Cardiac atrium fibroblast (primary cell): Measurements from ENCODE around the gene NSF. TPM values are rescaled to one million over a fixed set of nuclear protein-coding genes. Genes with fewer than 3 reads are reported as not detected.

Experiments
- total RNA-seq: library from RNA; depleted of rRNA; stranded (reverse); fragments of >200 nt; gene quantifications from 2 replicates; pipeline ENCODE4 v1.2.3, GENCODE V29; 2015

NSF gene
- total RNA-seq, result 28.0 and 33.9 TPM in 2 replicates

GRCh38 chr17:46590157-46591146 lies at the start of gene NSF:
TSS of gene NSF (plus strand) at chr17:46590669. CDS start at chr17:46590776, 107 bp downstream.

DNA sequence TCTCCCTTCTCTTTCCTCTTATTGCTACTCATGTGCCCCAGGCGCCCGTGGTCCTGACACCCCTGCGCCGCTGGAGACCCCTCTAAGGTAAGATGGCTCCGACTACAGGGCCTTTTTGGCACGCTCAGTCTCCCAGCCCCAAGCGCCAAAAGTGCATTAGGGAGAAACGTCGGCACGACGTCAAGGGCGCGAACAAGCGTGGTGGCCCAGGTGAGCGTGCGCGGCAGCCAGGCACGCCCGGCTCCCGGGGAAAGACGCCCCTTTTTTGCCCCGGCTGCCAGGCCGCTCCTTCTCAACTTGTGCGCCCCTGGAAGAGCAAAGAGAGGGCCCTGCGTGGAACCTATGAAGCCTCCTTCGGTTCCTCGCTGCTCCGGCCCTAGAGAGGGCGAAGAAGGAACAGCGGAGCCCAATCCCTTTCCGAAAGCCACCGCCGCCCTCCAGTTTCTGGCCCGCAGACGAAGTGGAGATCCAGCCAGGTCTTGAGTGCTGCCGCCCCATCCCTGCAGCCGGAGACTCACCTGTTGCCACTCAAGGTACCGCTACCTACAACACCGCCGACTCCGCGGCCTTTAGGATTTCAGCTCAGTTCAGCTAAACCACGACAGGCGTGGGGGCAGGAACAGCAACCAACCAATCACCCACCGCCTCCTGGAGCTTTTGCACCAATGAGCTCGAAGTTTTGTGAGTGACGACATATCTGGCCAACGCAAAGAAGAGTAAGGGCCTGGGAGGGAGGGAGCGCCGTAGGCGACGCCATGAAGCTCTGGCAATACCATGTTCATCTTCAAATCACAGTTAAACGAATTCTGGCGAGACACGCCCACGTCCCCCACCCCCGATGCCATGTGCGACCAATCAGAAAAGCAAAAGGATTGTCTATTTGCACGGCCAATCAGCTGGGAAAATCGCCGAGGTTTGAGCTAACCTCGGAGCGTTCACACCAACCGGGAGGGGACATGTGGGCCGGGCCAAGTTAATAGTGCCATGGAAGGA lies 11.1 kb upstream of the NSF start, which contains the start of gene ARL17A:
ARL17A (minus strand) TSS at position 609 of the 993 bp plus-strand sequence. CDS start 3,369 bp downstream, outside the sequence.

Other genes with a start within 250 kb of the NSF start
- 6.7 and 9.6 TPM in 2 replicates for gene ARL17B, start 228.9 kb upstream of the NSF start, total RNA-seq
- 2.3 and 2.7 TPM in 2 replicates for gene LRRC37A2, start 78.2 kb upstream of the NSF start, total RNA-seq
- gene ARL17A, start 11.0 kb upstream of the NSF start, total RNA-seq, result 4.1 and 9.7 TPM in 2 replicates
- 0.16 and 0.72 TPM in 2 replicates for gene WNT3, start 228.0 kb downstream of the NSF start, total RNA-seq